Measurements from ENCODE around the gene OR2V1.
"Not testable (repeated sequence)": the region's sequence is repeated elsewhere in the genome, so short reads cannot be mapped to it uniquely, and the experiment has no call there.

OR2V1 gene

GRCh38 chr5:181127456-181127855 lies 3.5 kb downstream of the OR2V1 start:
- no peak for DNase-seq

- no peak for DNase-seq
Measured at GRCh38 chr5:181126841-181127240, 4.1 kb downstream of the OR2V1 start.

- DNase-seq, result no peak
Measured at GRCh38 chr5:181124526-181124925, 6.4 kb downstream of the OR2V1 start.

GRCh38 chr5:181121675-181122561 lies 9.1 kb downstream of the OR2V1 start:
- DNase-seq, result no peak

- DNase-seq, result no peak
Measured at GRCh38 chr5:181120761-181121160, 10.2 kb downstream of the OR2V1 start.

- DNase-seq, result no peak
Measured at GRCh38 chr5:181120306-181120705, 10.7 kb downstream of the OR2V1 start.

GRCh38 chr5:181119105-181119504 lies 11.9 kb downstream of the OR2V1 start:
- no peak for DNase-seq

- no peak for DNase-seq
Measured at GRCh38 chr5:181118369-181118768, 12.6 kb downstream of the OR2V1 start.

- DNase-seq, result no peak
Measured at GRCh38 chr5:181114844-181115778, 15.9 kb downstream of the OR2V1 start.

- DNase-seq, result no peak
Measured at GRCh38 chr5:181114284-181114843, 16.6 kb downstream of the OR2V1 start.

GRCh38 chr5:181113572-181113971 lies 17.4 kb downstream of the OR2V1 start:
- DNase-seq, result not testable (repeated sequence)

GRCh38 chr5:181112476-181112875 lies 18.5 kb downstream of the OR2V1 start:
- no peak for DNase-seq

GRCh38 chr5:181111010-181111409 lies 20.0 kb downstream of the OR2V1 start:
- no peak for DNase-seq

- no peak for DNase-seq
Measured at GRCh38 chr5:181109489-181110013, 21.4 kb downstream of the OR2V1 start.

- no peak for DNase-seq
Measured at GRCh38 chr5:181108578-181109165, 22.3 kb downstream of the OR2V1 start.

GRCh38 chr5:181107699-181108098 lies 23.3 kb downstream of the OR2V1 start:
- no peak for DNase-seq

GRCh38 chr5:181105391-181106025 lies 25.5 kb downstream of the OR2V1 start:
- DNase-seq, result no peak

GRCh38 chr5:181104606-181105390 lies 26.2 kb downstream of the OR2V1 start:
- not testable (repeated sequence) for DNase-seq

- DNase-seq, result not testable (repeated sequence)
Measured at GRCh38 chr5:181104259-181104568, 26.8 kb downstream of the OR2V1 start.

- not testable (repeated sequence) for DNase-seq
Measured at GRCh38 chr5:181101930-181102674, 28.9 kb downstream of the OR2V1 start.

Data from activated naive CD4-positive, alpha-beta T cell treated with anti-CD3 and anti-CD28 coated beads, Interleukin-2, amount 50 U/mL, for 16 hours (primary cell).